ENCODE data around the gene SERPINI2.

GRCh38 chr3:167480748-167481147 is 6.9 kb upstream of the SERPINI2 start:
- no peak for TF ChIP-seq CTCF (IDR thresholded peaks at IDR 0.05)
- TF ChIP-seq POLR2A (IDR thresholded peaks at IDR 0.05) = no peak

Measured in adrenal gland (tissue), 5 donors.